Adrenal gland (tissue), 12 donors: ENCODE measurements around the gene IGFBP5. TPM values are rescaled to one million over a fixed set of nuclear protein-coding genes. Genes with fewer than 3 reads are reported as not detected.

ENCODE experiments used
- DNase-seq, 7 donors: peaks; one replicate each; pipeline ENCODE4 v3.0.0-alpha.2; 2019 to 2020
- H3K27ac ChIP-seq, 5 donors: fragments of 200-600 bp; sonication (generic) in 4 of 5; 1 replicate in 3 of 5; 2 replicates in 2 of 5; pipeline versions ENCODE4 v1.5.1 to v1.8.0; 2016 to 2020; ENCODE audit warnings: mild to moderate bottlenecking in 1 of 5
- H3K27me3 ChIP-seq: fragments of 200-600 bp; 2 replicates; pipeline ENCODE4 v1.8.0; 2021
- H3K36me3 ChIP-seq, 2 donors: fragments of 200-600 bp; replicated peaks in 1 of 2; 1 replicate in 1 of 2; 2 replicates in 1 of 2; pipeline versions ENCODE4 v1.5.1 to v1.8.0; 2018 to 2022
- H3K4me1 ChIP-seq, 2 donors: fragments of 200-600 bp; replicated peaks in 1 of 2; 1 replicate in 1 of 2; 2 replicates in 1 of 2; pipeline versions ENCODE4 v1.5.1 to v1.8.0; 2018 to 2021
- H3K4me3 ChIP-seq, 4 donors: fragments of 200-600 bp; sonication (generic) in 3 of 4; one replicate each; pipeline ENCODE4 v1.5.1; 2016 to 2018
- H3K9me3 ChIP-seq, 3 donors: fragments of 200-600 bp; sonication (generic) in 1 of 3; replicated peaks in 1 of 3; 1 replicate in 2 of 3; 2 replicates in 1 of 3; pipeline versions ENCODE4 v1.5.1 to v1.8.0; 2016 to 2021
- CTCF ChIP-seq, 6 experiments: fragments of 450-650 bp in 4 of 6; fragments of 200-600 bp in 2 of 6; sonication (generic) in 1 of 6; IDR thresholded peaks; 1 replicate in 5 of 6; 2 replicates in 1 of 6; pipeline versions ENCODE4 v1.5.1 to v1.8.0; 2016 to 2021; ENCODE audit warnings: antibody characterized with exemption in 6 of 6, mild to moderate bottlenecking in 2 of 6, moderate library complexity in 1 of 6
- POLR2A ChIP-seq, 2 donors: fragments of 450-650 bp; IDR thresholded peaks; one replicate each; pipeline ENCODE4 v1.6.1; 2017; ENCODE audit warnings: antibody characterized with exemption in 2 of 2, mild to moderate bottlenecking in 2 of 2, moderate library complexity in 1 of 2
- WGBS, 4 donors: extraction: QIAGEN DNeasy Blood & Tissue Kit in 2 of 4; methylation state at CpG; one replicate each; pipeline versions ENCODE4 v1.1.5 to v1.1.7; 2013 to 2017; 5-methylcytosine and 5-hydroxymethylcytosine counted together
- intact Hi-C, 2 donors: fragments of 100-400 bp; cut with DNase I; formaldehyde crosslinking; loops; one replicate each; pipeline versions ENCODE4 v1.14.1 to v1.15.0; 2022 to 2023
- polyA plus RNA-seq, 3 donors: library from polyadenylated mRNA; stranded (reverse); fragments of 200-250 nt in 2 of 3; fragments of 350-450 nt in 1 of 3; fragmentation: Illumina TruSeq in 1 of 3; extraction: RNeasy Lipid Tissue Mini Kit (QIAGEN cat#74804) in 1 of 3; gene quantifications; one replicate each; pipeline ENCODE4 v1.2.3, GENCODE V29; 2013 to 2014
- total RNA-seq, 9 donors: library from RNA; depleted of rRNA in 4 of 9; stranded (reverse); fragments of >200 nt in 4 of 9; fragments of 120-200 nt in 1 of 9; fragmentation: NEBNext Ultra II Directional in 1 of 9; extraction: Animal tissue kit (Norgen Biotek cat#: 25700) in 1 of 9; gene quantifications; one replicate each; pipeline versions ENCODE4 v1.1.0 to v1.2.4, GENCODE V29; 2013 to 2023
- donor health status: healthy with polysubstance abuse.
- donor health status: Bipolar disorder and iron deficiency.
- donor health status: DM: yes; HTN: yes; CAD: no.
- donor health status: DM: no; HTN: no; CAD: no.
- donor health status: DM: no; HTN: no; CAD: no.
- donor health status: DM: yes; HTN: yes; CAD: no.

The IGFBP5 gene
- total and polyA plus RNA-seq, 12 donors: 92.5 to 2,550 (median 609) TPM

GRCh38 chr2:216694082-216694825, 1.1 kb downstream of the IGFBP5 start:
- peaks cover 23 to 41% of the 10 kb centered on the region in 2 donors for H3K4me1 ChIP-seq
- 1 to 7% (median 4%) methylated on average over 13 to 59 of the region's 59 CpGs for WGBS, 4 donors

GRCh38 chr2:216693414-216694080, 1.8 kb downstream of the IGFBP5 start:
- H3K36me3 ChIP-seq: peaks cover 0 to 7% of the 10 kb centered on the region in 2 donors
- H3K27ac ChIP-seq: peak overlapping the region; percentile 18 to 92 (median 51)
- 3 to 9% (median 6%) methylated on average over 14 to 15 of the region's 15 CpGs for WGBS, 4 donors
- H3K27me3 ChIP-seq: no peaks in the 10 kb centered on the region
- TF ChIP-seq CTCF (IDR thresholded peaks at IDR 0.05): no peak
- no peak for TF ChIP-seq POLR2A (IDR thresholded peaks at IDR 0.05)
- intact Hi-C loops: loop anchor here (5.0 to 10.0 kb wide), 2 partner anchors 481 to 1019 kb away; no protein-coding TSS in a partner anchor
- DNase-seq: no peak
- H3K4me1 ChIP-seq: peaks cover 21 to 35% of the 10 kb centered on the region in 2 donors
- peak overlapping the region in 2 of 4 donors; percentile 27 to 59 for H3K4me3 ChIP-seq
- no peaks in the 10 kb centered on the region for H3K9me3 ChIP-seq

More at GRCh38 chr2:216694082-216694825, 1.1 kb downstream of the IGFBP5 start:
- intact Hi-C loops: loop anchor here (5.0 to 10.0 kb wide), 2 partner anchors 481 to 1018 kb away; no protein-coding TSS in a partner anchor
- H3K36me3 ChIP-seq: peaks cover 0 to 6% of the 10 kb centered on the region in 2 donors
- no peaks in the 10 kb centered on the region for H3K9me3 ChIP-seq
- TF ChIP-seq POLR2A (IDR thresholded peaks at IDR 0.05): peak in 1 of 2 donors; percentile 37
- TF ChIP-seq CTCF (IDR thresholded peaks at IDR 0.05): no peak
- DNase-seq: peak in 6 of 7 donors; percentile 45 to 79 (median 68)
- peak overlapping the region; percentile 18 to 92 (median 51) for H3K27ac ChIP-seq
- H3K27me3 ChIP-seq: no peaks in the 10 kb centered on the region
- peak overlapping the region in 3 of 4 donors; percentile 15 to 59 (median 27) for H3K4me3 ChIP-seq

GRCh38 chr2:216692636-216693413, 2.5 kb downstream of the IGFBP5 start:
- DNase-seq: peak; percentile 64 to 90 (median 73)
- H3K9me3 ChIP-seq: no peaks in the 10 kb centered on the region
- H3K4me3 ChIP-seq: peak overlapping the region in 2 of 4 donors; percentile 24 to 59
- no peaks in the 10 kb centered on the region for H3K27me3 ChIP-seq
- intact Hi-C loops: loop anchor here (5.0 to 10.0 kb wide), 2 partner anchors 482 to 1019 kb away; no protein-coding TSS in a partner anchor
- H3K27ac ChIP-seq: peak overlapping the region in 4 of 5 donors; percentile 51 to 92 (median 74)
- no peak for TF ChIP-seq CTCF (IDR thresholded peaks at IDR 0.05)
- TF ChIP-seq POLR2A (IDR thresholded peaks at IDR 0.05): no peak
- H3K36me3 ChIP-seq: peaks cover 0 to 7% of the 10 kb centered on the region in 2 donors
- 0 to 1% (median 1%) methylated on average over 22 to 28 of the region's 28 CpGs for WGBS, 4 donors
- H3K4me1 ChIP-seq: peaks cover 14 to 29% of the 10 kb centered on the region in 2 donors
